Measurements from ENCODE around the gene CFAP44. TPM values are rescaled to one million over a fixed set of nuclear protein-coding genes. Genes with fewer than 3 reads are reported as not detected.
A peak's percentile ranks its signal among the peaks of the same experiment; 100 is the strongest.

CFAP44 gene
- total RNA-seq, 1 experiment from 2014 or later: 2.4 TPM

GRCh38 chr3:113454630-113455029 is 13.3 kb upstream of the CFAP44 start:
- ChIA-PET CTCF (no interaction called here), POLR2A (ENCODE audit: low non-redundant PET) (no interaction called here)
- Histone ChIP-seq H3K9me3 (ENCODE audit: low read depth, low read length, poor library complexity, severe bottlenecking) (no peaks in the 10 kb centered on the region), H3K27ac (ENCODE audit: low read depth, low read length, poor library complexity, severe bottlenecking) (no peak overlapping the region), H3K4me3 (ENCODE audit: low read depth, low read length, poor library complexity, severe bottlenecking) (no peak overlapping the region), H3K27me3 (replicated peaks; ENCODE audit: insufficient read depth, low read depth, low read length, poor library complexity) (no peaks in the 10 kb centered on the region), H3K36me3 (ENCODE audit: insufficient read depth, low read length, poor library complexity, severe bottlenecking) (no peaks in the 10 kb centered on the region), H3K4me1 (ENCODE audit: insufficient read depth, low read length, poor library complexity, severe bottlenecking) (no peaks in the 10 kb centered on the region)
- intact Hi-C loops (cut with micrococcal nuclease; ENCODE audit: unreplicated experiment): no loop called here
- no peak for DNase-seq (ENCODE audit: low spot score)
- BruUV-seq (replicated peaks): no TSS peak
- TF ChIP-seq CTCF (conservative IDR thresholded peaks at IDR 0.05; ENCODE audit: low read depth, low read length) (no peak), EZH2 (IDR thresholded peaks at IDR 0.05; ENCODE audit: borderline replicate concordance, low read depth, low read length, poor library complexity, severe bottlenecking) (no peak)

- H3K9me3 ChIP-seq (ENCODE audit: low read depth, low read length, poor library complexity, severe bottlenecking): no peaks in the 10 kb centered on the region
- peak; percentile 7 for DNase-seq (ENCODE audit: low spot score)
- H3K4me1 ChIP-seq (ENCODE audit: insufficient read depth, low read length, poor library complexity, severe bottlenecking): no peaks in the 10 kb centered on the region
- intact Hi-C loops (cut with micrococcal nuclease; ENCODE audit: unreplicated experiment): no loop called here
- ChIA-PET POLR2A (ENCODE audit: low non-redundant PET) (no interaction called here), CTCF (no interaction called here)
- no TSS peak for BruUV-seq (replicated peaks)
- H3K4me3 ChIP-seq (ENCODE audit: low read depth, low read length, poor library complexity, severe bottlenecking): no peak overlapping the region
- H3K27me3 ChIP-seq (replicated peaks; ENCODE audit: insufficient read depth, low read depth, low read length, poor library complexity): no peaks in the 10 kb centered on the region
- H3K36me3 ChIP-seq (ENCODE audit: insufficient read depth, low read length, poor library complexity, severe bottlenecking): no peaks in the 10 kb centered on the region
- no peak overlapping the region for H3K27ac ChIP-seq (ENCODE audit: low read depth, low read length, poor library complexity, severe bottlenecking)
- TF ChIP-seq EZH2 (IDR thresholded peaks at IDR 0.05; ENCODE audit: borderline replicate concordance, low read depth, low read length, poor library complexity, severe bottlenecking) (no peak), CTCF (conservative IDR thresholded peaks at IDR 0.05; ENCODE audit: low read depth, low read length) (no peak)
These were observed 12.8 kb upstream of the CFAP44 start for GRCh38 chr3:113454057-113454456.

- H3K27me3 ChIP-seq (replicated peaks; ENCODE audit: insufficient read depth, low read depth, low read length, poor library complexity): no peaks in the 10 kb centered on the region
- no peak overlapping the region for H3K4me3 ChIP-seq (ENCODE audit: low read depth, low read length, poor library complexity, severe bottlenecking)
- no peak overlapping the region for H3K27ac ChIP-seq (ENCODE audit: low read depth, low read length, poor library complexity, severe bottlenecking)
- no peaks in the 10 kb centered on the region for H3K36me3 ChIP-seq (ENCODE audit: insufficient read depth, low read length, poor library complexity, severe bottlenecking)
- no TSS peak for BruUV-seq (replicated peaks)
- H3K4me1 ChIP-seq (ENCODE audit: insufficient read depth, low read length, poor library complexity, severe bottlenecking): no peaks in the 10 kb centered on the region
- H3K9me3 ChIP-seq (ENCODE audit: low read depth, low read length, poor library complexity, severe bottlenecking): no peaks in the 10 kb centered on the region
- POLR2A ChIA-PET (ENCODE audit: low non-redundant PET): no interaction called here
- CTCF ChIA-PET: interaction anchor here (0.7 kb wide), 1 partner anchor 931 kb away, joined by 5 read pairs; no protein-coding TSS in a partner anchor
- intact Hi-C loops (cut with micrococcal nuclease; ENCODE audit: unreplicated experiment): no loop called here
- no peak for DNase-seq (ENCODE audit: low spot score)
- TF ChIP-seq EZH2 (IDR thresholded peaks at IDR 0.05; ENCODE audit: borderline replicate concordance, low read depth, low read length, poor library complexity, severe bottlenecking) (no peak), CTCF (conservative IDR thresholded peaks at IDR 0.05; ENCODE audit: low read depth, low read length) (no peak)
These were observed 9.6 kb upstream of the CFAP44 start for GRCh38 chr3:113450911-113451310.
